Muscle layer of duodenum (tissue), 2 donors: ENCODE measurements around the gene NPAS2.

ENCODE experiments used
- H3K27ac ChIP-seq: one replicate; pipeline ENCODE4 v1.7.0; 2013; ENCODE audit warnings: mild to moderate bottlenecking, low read length
- H3K27me3 ChIP-seq: one replicate; pipeline ENCODE4 v1.7.0; 2013; ENCODE audit warnings: low read depth, mild to moderate bottlenecking, control low read depth, low read length
- H3K36me3 ChIP-seq, 2 donors: one replicate each; pipeline ENCODE4 v1.7.0; 2013; ENCODE audit warnings: low read length in 2 of 2, control low read depth in 1 of 2, mild to moderate bottlenecking in 1 of 2; ENCODE audit not compliant: insufficient read depth in 2 of 2, control insufficient read depth in 1 of 2
- H3K4me1 ChIP-seq, 2 donors: one replicate each; pipeline ENCODE4 v1.7.0; 2013; ENCODE audit warnings: low read length in 2 of 2, mild to moderate bottlenecking in 2 of 2, control low read depth in 1 of 2, moderate library complexity in 1 of 2; ENCODE audit not compliant: insufficient read depth in 2 of 2, control insufficient read depth in 1 of 2
- H3K4me3 ChIP-seq, 2 donors: one replicate each; pipeline ENCODE4 v1.7.0; 2013; ENCODE audit warnings: low read length in 2 of 2, low read depth in 1 of 2, mild to moderate bottlenecking in 1 of 2
- H3K9me3 ChIP-seq, 2 donors: one replicate each; pipeline ENCODE4 v1.7.0; 2013; ENCODE audit warnings: low read length in 2 of 2, control low read depth in 1 of 2, mild to moderate bottlenecking in 1 of 2; ENCODE audit not compliant: control insufficient read depth in 1 of 2
- donor health status: healthy.

Gene NPAS2

GRCh38 chr2:101002562-101003277, 182.8 kb downstream of the NPAS2 start:
- no peaks in the 10 kb centered on the region for H3K27me3 ChIP-seq
- peak overlapping the region; percentile 85 to 89 for H3K4me3 ChIP-seq
- no peaks in the 10 kb centered on the region for H3K9me3 ChIP-seq
- H3K27ac ChIP-seq: peak overlapping the region; percentile 89
- H3K4me1 ChIP-seq: peaks cover 0 to 21% of the 10 kb centered on the region in 2 donors
- H3K36me3 ChIP-seq: peaks cover 38 to 41% of the 10 kb centered on the region in 2 donors

GRCh38 chr2:101003278-101003775, 183.4 kb downstream of the NPAS2 start:
- H3K27ac ChIP-seq: peak overlapping the region; percentile 89
- no peaks in the 10 kb centered on the region for H3K9me3 ChIP-seq
- H3K36me3 ChIP-seq: peaks cover 44 to 47% of the 10 kb centered on the region in 2 donors
- no peaks in the 10 kb centered on the region for H3K27me3 ChIP-seq
- H3K4me3 ChIP-seq: peak overlapping the region; percentile 85 to 89
- peaks cover 0 to 21% of the 10 kb centered on the region in 2 donors for H3K4me1 ChIP-seq

- Histone ChIP-seq H3K4me1 (peaks cover 0 to 21% of the 10 kb centered on the region in 2 donors), H3K36me3 (peaks cover 47 to 48% of the 10 kb centered on the region in 2 donors), H3K9me3 (no peaks in the 10 kb centered on the region), H3K27me3 (no peaks in the 10 kb centered on the region), H3K27ac (no peak overlapping the region), H3K4me3 (no peak overlapping the region)
Observed at GRCh38 chr2:101004620-101005325, 184.8 kb downstream of the NPAS2 start.

GRCh38 chr2:101006065-101006715, 186.3 kb downstream of the NPAS2 start:
- H3K4me1 ChIP-seq: peaks cover 0 to 21% of the 10 kb centered on the region in 2 donors
- H3K4me3 ChIP-seq: no peak overlapping the region
- H3K36me3 ChIP-seq: peaks cover 50 to 58% of the 10 kb centered on the region in 2 donors

GRCh38 chr2:101007415-101008345, 187.7 kb downstream of the NPAS2 start:
- H3K27me3 ChIP-seq: no peaks in the 10 kb centered on the region
- H3K27ac ChIP-seq: no peak overlapping the region
- no peak overlapping the region for H3K4me3 ChIP-seq
- H3K36me3 ChIP-seq: peaks cover 55 to 69% of the 10 kb centered on the region in 2 donors
- H3K4me1 ChIP-seq: peaks cover 0 to 26% of the 10 kb centered on the region in 2 donors
- no peaks in the 10 kb centered on the region for H3K9me3 ChIP-seq

More at GRCh38 chr2:101006065-101006715, 186.3 kb downstream of the NPAS2 start:
- no peaks in the 10 kb centered on the region for H3K27me3 ChIP-seq
- H3K9me3 ChIP-seq: no peaks in the 10 kb centered on the region
- no peak overlapping the region for H3K27ac ChIP-seq

GRCh38 chr2:101011152-101011551, 191.2 kb downstream of the NPAS2 start:
- H3K27ac ChIP-seq: no peak overlapping the region
- H3K9me3 ChIP-seq: no peaks in the 10 kb centered on the region
- H3K4me1 ChIP-seq: peaks cover 0 to 5% of the 10 kb centered on the region in 2 donors
- H3K36me3 ChIP-seq: peaks cover 32 to 47% of the 10 kb centered on the region in 2 donors
- H3K4me3 ChIP-seq: no peak overlapping the region
- H3K27me3 ChIP-seq: no peaks in the 10 kb centered on the region

DNA sequence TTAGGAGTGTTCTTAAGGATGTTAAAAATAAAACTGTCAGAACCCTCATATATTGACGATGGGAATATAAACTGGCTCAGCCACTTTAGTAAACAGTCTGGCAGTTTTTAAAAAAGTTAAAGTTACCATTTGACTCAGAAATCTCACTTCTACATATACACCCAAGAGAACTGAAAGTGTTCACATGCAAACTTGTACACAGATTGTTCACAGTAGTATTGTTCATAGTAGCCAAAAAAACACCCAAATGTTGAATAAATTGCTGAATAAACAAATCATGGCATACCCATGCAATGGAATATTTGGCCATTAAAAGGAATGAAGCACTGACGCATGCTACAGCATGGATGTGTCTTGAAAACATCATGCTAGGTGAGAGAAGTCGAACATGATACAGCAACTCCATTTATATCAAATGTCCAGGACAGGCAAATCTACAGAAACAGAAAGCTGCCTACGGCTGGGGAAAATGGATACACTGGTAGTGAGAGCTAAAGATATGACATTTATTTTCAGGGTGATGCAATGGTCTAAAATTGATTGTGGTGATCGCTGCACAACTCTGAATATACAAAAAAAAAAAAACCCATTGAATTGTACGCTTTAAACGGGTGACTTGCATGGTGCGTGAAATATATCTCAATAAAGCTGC, 192.2 kb downstream of the NPAS2 start:
- Histone ChIP-seq H3K36me3 (peaks cover 22 to 37% of the 10 kb centered on the region in 2 donors), H3K27me3 (no peaks in the 10 kb centered on the region), H3K4me1 (peaks cover 0 to 5% of the 10 kb centered on the region in 2 donors), H3K4me3 (no peak overlapping the region), H3K27ac (no peak overlapping the region), H3K9me3 (no peaks in the 10 kb centered on the region)

GRCh38 chr2:101012706-101013181, 192.8 kb downstream of the NPAS2 start:
- H3K27ac ChIP-seq: no peak overlapping the region
- H3K4me3 ChIP-seq: no peak overlapping the region
- peaks cover 0 to 5% of the 10 kb centered on the region in 2 donors for H3K4me1 ChIP-seq
- peaks cover 16 to 31% of the 10 kb centered on the region in 2 donors for H3K36me3 ChIP-seq
- no peaks in the 10 kb centered on the region for H3K27me3 ChIP-seq
- H3K9me3 ChIP-seq: no peaks in the 10 kb centered on the region

DNA sequence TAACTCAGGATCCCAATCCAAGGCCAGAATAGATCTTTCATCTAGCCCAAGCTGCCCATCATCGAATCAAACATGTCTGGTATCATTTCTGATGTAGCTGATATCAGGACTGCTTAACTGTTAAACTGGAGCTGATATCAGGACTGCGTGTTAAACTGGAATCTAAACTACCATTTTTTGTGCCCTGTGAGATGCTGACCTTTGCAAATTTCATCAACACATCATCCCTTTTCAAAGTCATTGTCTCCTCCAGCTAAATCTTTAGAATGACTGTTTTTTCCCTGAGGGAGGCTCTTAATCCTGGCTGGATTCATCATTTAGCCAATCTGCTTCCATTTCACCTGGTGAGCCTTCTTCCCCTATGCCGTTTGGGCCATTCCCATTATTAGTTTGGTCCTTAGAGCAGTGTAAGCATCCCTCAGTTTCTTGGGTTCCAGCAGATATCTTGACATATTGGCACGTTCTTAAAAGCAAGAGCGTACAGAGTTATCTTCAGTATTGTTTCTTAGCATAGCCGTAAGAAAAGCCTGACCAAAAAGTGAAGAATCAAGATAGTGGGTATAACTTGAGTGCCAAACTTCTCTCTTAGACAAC, 194.4 kb downstream of the NPAS2 start:
- no peaks in the 10 kb centered on the region for H3K9me3 ChIP-seq
- H3K27me3 ChIP-seq: no peaks in the 10 kb centered on the region
- peaks cover 0 to 5% of the 10 kb centered on the region in 2 donors for H3K4me1 ChIP-seq
- H3K36me3 ChIP-seq: peaks cover 7 to 36% of the 10 kb centered on the region in 2 donors
- H3K4me3 ChIP-seq: no peak overlapping the region
- H3K27ac ChIP-seq: no peak overlapping the region

DNA sequence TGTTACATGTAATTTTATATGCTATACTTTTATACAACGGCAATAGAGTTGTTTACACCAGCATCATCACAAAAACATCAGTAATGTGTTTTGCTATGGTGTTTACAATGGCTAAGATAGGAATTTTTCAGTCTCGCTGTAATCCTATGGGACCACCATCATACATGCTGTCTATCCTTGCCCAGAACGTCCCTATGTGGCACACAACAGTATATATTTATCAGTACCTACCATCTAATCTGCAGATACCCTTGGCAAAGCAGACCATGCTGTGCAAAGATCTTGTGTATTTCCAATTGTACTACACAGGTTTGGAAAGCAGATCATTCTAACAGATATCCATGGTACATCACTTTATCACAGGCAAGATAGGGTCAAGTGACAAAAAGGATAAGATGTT, 197.4 kb downstream of the NPAS2 start:
- Histone ChIP-seq H3K27me3 (no peaks in the 10 kb centered on the region), H3K4me3 (no peak overlapping the region), H3K36me3 (peaks cover 14 to 25% of the 10 kb centered on the region in 2 donors), H3K27ac (no peak overlapping the region), H3K9me3 (no peaks in the 10 kb centered on the region), H3K4me1 (peaks cover 0 to 2% of the 10 kb centered on the region in 2 donors)
